ENCODE measurements around the gene ERC2.

Gene ERC2

DNA sequence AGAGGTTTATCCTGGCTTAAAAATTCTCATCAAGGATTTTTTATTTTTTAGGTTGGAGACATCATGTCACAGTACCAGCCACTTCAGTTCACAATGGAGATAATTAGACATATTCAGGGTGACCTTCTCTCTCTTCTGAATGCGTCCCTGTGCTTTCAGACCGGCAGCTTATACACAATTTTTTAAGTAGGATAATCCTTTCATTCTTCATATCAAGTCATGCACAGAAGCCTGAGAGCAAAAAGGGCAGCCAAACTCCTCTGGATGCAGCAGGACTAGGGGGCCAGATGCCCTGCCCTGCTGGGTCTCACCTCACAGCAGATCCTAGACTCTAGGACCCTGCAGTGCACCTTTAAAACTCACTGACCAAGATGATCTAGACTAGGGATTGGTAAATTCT is 210.4 kb downstream of the ERC2 start:
- ATAC-seq, result no peak
- TF ChIP-seq, protein P1, sequence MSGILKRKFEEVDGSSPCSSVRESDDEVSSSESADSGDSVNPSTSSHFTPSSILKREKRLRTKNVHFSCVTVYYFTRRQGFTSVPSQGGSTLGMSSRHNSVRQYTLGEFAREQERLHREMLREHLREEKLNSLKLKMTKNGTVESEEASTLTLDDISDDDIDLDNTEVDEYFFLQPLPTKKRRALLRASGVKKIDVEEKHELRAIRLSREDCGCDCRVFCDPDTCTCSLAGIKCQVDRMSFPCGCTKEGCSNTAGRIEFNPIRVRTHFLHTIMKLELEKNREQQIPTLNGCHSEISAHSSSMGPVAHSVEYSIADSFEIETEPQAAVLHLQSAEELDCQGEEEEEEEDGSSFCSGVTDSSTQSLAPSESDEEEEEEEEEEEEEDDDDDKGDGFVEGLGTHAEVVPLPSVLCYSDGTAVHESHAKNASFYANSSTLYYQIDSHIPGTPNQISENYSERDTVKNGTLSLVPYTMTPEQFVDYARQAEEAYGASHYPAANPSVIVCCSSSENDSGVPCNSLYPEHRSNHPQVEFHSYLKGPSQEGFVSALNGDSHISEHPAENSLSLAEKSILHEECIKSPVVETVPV (CRISPR knock-in tag; IDR thresholded peaks at IDR 0.05), result no peak

DNA sequence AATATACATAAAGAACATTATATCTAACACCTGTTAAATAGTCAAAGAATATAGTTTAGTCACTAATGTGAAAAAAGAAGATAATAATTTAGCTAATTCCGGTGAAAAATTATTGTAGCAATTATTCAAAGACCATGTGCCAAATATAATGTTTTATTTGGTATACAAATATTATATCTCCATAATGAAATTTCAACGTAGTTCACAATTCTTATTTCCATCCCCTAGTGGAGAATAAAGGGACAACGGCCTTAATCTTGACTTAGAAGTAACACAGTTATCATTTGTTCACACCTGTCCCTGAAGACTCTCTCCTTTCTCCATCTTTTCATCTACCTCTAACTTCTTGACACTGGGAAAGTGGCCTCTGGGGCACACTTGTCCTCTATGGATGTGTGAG is 213.4 kb downstream of the ERC2 start:
- no peak for TF ChIP-seq ESRRG (CRISPR knock-in tag; IDR thresholded peaks at IDR 0.05)
- 0 out of 3 replicates have a peak, but pooled peaks have one; percentile 34 for ATAC-seq

DNA sequence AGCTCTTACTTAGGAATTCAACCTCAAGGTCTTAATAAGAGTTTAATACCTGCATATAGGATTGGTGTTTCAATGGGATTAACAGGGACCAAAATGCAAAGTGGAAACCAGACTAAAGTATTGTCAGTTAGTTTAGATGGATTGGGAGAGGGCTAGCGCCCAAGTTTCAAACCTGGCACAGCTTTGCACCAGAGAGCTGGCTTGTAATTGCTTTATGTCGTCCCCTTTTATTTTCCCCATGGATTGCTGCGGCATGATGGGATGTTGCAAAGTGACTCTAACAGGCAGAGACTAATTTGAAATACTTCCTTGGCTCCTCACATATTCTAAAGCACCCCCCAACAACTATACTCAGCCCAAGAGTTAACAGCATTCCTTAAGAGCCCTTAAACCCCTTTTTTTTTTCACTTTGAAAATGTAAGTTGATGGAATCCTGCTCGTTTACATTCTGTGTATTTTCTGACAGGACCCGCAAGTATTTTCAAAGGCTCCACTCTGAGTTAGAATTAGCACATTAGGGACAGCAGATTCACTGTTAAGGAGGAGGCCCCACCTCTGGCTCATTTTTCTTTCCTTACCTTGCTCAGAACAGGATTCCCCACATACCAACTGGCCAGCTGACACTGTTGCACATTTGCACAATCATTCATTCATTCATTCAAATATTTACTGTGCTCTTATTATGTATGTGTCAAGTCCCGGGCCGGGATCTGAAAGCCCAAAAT is 214.2 kb downstream of the ERC2 start:
- ATAC-seq, result no peak
- no peak for TF ChIP-seq TOX (CRISPR knock-in tag; IDR thresholded peaks at IDR 0.05; ENCODE audit: borderline replicate concordance)
- no peak for TF ChIP-seq ARNTL (CRISPR knock-in tag; IDR thresholded peaks at IDR 0.05; ENCODE audit: borderline replicate concordance, low read depth)
- no peak for TF ChIP-seq GLIS3 (CRISPR knock-in tag; IDR thresholded peaks at IDR 0.05)
- TF ChIP-seq, protein P1 (CRISPR knock-in tag; IDR thresholded peaks at IDR 0.05), result no peak

DNA sequence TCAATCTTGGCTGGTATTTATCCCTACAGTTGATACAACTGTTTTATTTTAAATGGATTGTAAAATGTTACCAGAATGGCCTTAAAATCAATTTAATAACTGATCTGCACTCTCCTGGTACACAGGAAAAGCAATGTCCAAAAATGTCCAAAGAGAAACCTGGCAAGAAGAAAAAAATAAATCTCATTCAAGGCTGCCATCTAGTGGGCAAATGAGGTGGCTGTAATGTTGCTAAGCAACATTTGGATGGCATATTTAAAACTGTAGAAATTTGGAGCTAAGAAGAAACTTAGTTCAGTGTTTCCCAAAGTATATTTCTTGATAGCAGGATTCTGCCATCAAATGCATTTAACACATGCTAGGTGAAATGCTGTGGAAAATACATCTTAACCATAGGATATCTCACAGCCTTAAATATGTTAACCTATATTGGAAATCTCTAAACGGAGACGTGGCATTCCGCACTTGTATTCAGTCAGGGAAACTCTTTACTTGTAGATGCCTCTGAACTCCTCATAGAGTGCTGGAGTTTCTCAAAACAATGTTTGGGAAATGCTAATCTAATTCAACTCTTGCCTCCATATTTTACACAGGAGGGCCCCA is 216.8 kb downstream of the ERC2 start:
- peak; percentile 90 for ATAC-seq
- TF ChIP-seq ESRRG (CRISPR knock-in tag; IDR thresholded peaks at IDR 0.05) (no peak), ZFP30 (CRISPR knock-in tag; IDR thresholded peaks at IDR 0.05) (no peak), ZNF8 (CRISPR knock-in tag; IDR thresholded peaks at IDR 0.05) (no peak), CSDC2 (CRISPR knock-in tag; IDR thresholded peaks at IDR 0.05) (no peak), ISL1 (CRISPR knock-in tag; IDR thresholded peaks at IDR 0.05) (no peak), BACH2 (CRISPR knock-in tag; IDR thresholded peaks at IDR 0.05; ENCODE audit: borderline replicate concordance) (no peak), ZNF565 (CRISPR knock-in tag; conservative IDR thresholded peaks at IDR 0.05; ENCODE audit: low read depth) (no peak), OSR1 (CRISPR knock-in tag; IDR thresholded peaks at IDR 0.05) (no peak), PPARA (CRISPR knock-in tag; IDR thresholded peaks at IDR 0.05; ENCODE audit: borderline replicate concordance) (no peak), RARB (CRISPR knock-in tag; IDR thresholded peaks at IDR 0.05) (no peak)
- TF ChIP-seq, protein P2, sequence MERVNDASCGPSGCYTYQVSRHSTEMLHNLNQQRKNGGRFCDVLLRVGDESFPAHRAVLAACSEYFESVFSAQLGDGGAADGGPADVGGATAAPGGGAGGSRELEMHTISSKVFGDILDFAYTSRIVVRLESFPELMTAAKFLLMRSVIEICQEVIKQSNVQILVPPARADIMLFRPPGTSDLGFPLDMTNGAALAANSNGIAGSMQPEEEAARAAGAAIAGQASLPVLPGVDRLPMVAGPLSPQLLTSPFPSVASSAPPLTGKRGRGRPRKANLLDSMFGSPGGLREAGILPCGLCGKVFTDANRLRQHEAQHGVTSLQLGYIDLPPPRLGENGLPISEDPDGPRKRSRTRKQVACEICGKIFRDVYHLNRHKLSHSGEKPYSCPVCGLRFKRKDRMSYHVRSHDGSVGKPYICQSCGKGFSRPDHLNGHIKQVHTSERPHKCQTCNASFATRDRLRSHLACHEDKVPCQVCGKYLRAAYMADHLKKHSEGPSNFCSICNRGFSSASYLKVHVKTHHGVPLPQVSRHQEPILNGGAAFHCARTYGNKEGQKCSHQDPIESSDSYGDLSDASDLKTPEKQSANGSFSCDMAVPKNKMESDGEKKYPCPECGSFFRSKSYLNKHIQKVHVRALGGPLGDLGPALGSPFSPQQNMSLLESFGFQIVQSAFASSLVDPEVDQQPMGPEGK (CRISPR knock-in tag; IDR thresholded peaks at IDR 0.05; ENCODE audit: borderline replicate concordance), result no peak
- TF ChIP-seq, protein P3, sequence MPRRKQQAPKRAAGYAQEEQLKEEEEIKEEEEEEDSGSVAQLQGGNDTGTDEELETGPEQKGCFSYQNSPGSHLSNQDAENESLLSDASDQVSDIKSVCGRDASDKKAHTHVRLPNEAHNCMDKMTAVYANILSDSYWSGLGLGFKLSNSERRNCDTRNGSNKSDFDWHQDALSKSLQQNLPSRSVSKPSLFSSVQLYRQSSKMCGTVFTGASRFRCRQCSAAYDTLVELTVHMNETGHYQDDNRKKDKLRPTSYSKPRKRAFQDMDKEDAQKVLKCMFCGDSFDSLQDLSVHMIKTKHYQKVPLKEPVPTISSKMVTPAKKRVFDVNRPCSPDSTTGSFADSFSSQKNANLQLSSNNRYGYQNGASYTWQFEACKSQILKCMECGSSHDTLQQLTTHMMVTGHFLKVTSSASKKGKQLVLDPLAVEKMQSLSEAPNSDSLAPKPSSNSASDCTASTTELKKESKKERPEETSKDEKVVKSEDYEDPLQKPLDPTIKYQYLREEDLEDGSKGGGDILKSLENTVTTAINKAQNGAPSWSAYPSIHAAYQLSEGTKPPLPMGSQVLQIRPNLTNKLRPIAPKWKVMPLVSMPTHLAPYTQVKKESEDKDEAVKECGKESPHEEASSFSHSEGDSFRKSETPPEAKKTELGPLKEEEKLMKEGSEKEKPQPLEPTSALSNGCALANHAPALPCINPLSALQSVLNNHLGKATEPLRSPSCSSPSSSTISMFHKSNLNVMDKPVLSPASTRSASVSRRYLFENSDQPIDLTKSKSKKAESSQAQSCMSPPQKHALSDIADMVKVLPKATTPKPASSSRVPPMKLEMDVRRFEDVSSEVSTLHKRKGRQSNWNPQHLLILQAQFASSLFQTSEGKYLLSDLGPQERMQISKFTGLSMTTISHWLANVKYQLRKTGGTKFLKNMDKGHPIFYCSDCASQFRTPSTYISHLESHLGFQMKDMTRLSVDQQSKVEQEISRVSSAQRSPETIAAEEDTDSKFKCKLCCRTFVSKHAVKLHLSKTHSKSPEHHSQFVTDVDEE (CRISPR knock-in tag; IDR thresholded peaks at IDR 0.05), result no peak
- TF ChIP-seq, protein P4, sequence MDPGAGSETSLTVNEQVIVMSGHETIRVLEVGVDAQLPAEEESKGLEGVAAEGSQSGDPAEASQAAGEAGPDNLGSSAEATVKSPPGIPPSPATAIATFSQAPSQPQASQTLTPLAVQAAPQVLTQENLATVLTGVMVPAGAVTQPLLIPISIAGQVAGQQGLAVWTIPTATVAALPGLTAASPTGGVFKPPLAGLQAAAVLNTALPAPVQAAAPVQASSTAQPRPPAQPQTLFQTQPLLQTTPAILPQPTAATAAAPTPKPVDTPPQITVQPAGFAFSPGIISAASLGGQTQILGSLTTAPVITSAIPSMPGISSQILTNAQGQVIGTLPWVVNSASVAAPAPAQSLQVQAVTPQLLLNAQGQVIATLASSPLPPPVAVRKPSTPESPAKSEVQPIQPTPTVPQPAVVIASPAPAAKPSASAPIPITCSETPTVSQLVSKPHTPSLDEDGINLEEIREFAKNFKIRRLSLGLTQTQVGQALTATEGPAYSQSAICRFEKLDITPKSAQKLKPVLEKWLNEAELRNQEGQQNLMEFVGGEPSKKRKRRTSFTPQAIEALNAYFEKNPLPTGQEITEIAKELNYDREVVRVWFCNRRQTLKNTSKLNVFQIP (CRISPR knock-in tag; IDR thresholded peaks at IDR 0.05; ENCODE audit: borderline replicate concordance, low read depth), result no peak

All from SK-N-SH treated with all-trans-retinoic acid at 6 μM for 48 hours (cell line).